Suppressor macrophage treated with lipopolysaccharide for 1 hour (primary cell): ENCODE data around the gene ARFGAP3.

ENCODE experiments used
- DNase-seq, 3 donors: peaks; one replicate each; pipeline ENCODE4 v3.0.0-alpha.2; 2020 to 2022

Gene ARFGAP3

DNA sequence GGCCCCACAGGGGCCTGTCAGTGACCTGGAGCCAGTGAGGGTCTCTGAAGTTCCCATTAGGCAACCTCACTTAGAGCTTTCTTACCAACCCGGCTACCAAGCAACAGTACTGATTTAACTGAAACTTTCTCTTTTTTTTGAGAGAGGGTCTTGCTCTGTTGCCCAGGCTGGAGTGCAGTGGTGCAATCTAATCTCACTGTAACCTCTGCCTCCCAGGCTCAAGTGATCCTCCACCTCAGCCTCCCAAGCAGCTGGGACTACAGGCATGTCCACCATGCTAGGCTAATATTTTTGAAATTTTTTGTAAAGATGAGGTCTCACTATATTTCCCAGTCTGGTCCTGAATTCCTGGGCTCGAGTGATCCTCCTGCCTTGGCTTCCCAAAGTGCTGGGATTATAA, 42.5 kb downstream of the ARFGAP3 start:
- no peak for DNase-seq

DNA sequence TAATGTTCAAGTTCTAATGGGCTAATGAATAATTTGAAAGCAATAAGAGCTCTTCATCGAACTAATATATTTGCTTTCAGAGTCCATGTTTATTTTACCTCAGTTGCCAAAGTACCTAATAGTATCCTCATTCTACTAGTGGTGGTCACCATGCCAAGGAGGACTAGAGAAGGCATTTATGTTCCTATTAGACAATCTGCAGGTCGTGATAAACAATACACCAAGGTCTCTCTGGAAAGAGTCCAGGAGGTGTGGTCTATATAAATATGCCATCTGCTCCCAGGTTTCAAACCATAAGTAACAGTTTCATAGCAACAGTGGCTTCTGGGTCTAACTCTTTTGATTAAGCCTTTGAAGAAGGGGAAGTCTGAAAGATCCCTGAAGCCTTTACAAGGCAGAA, 42.9 kb downstream of the ARFGAP3 start:
- DNase-seq: no peak

DNA sequence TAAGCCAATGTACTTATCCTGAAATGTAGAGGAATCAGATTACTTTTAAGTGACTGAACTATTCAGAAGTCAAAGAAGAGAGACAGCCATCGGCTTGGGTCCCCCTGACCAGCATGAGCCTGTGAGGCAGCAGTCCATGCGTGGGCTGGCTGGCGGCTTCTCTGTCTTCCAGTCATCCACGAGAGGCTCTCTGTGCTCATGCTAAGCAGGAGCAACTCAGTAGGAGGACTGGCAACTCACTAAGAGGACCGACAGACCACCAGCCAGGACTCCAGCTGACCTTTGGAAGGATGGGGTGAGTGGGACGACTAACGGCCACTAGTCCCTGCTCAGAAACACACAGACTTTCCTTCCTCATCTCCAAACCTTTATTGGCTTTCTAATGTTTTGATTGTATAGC, 43.6 kb downstream of the ARFGAP3 start:
- no peak for DNase-seq

DNA sequence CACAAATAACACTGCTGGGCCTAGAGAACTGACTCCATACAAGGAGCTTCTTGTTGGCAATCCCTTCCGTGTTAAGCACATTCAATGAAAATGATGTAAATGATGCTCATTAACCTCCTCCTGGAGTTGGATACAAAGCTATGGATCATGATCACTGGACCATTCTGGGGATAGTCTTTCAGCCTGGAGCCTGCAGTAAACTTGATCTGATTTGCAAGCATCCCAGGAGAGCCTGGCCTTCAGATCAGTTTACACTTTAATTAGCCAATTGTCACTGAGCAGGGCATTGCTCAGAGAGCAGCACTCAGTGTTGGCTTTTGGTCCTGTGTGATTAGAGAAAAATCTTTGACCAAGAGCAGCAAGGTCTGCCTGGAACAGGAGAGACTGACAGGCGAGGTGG, 45.6 kb downstream of the ARFGAP3 start:
- no peak for DNase-seq

DNA sequence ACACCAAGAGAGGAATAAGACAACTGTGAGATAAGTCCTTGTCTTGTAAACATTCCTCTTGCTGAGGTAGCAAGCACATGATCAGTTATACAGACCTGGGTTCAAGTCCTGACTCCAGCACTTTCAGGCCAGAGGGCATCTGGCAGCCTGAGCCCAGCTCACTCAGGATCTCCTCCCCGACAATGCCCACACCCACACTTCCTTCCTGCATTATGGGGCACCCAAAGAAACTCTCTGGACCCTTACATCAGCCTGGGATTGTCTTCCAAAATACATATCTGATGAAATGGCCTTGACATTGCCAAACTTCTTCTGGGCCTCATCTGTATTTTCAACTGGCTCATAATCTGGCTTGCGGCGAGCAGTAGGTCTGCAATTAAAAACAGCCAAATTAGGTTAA, 48.6 kb downstream of the ARFGAP3 start:
- peak; percentile 73 to 77 (median 77) for DNase-seq

DNA sequence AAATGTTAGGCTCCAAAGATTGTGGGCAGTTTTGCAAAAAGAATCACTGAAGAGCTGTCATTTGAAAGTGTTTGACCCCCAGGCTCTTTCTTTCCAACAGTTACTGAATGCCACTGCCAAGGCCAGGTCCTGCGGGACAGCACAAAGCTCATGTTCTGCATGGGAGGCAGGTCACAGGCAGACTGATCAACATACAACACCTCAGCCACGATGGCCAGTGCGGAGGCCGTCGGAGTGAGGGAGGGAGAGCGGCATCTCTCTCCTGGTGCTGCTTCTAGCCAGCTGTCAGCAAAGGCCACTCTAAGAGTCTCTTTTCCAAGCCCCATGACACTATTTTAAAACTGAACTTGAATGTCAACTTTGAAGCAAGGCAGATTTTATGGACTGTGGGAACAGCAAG, 49.9 kb downstream of the ARFGAP3 start:
- DNase-seq: no peak

DNA sequence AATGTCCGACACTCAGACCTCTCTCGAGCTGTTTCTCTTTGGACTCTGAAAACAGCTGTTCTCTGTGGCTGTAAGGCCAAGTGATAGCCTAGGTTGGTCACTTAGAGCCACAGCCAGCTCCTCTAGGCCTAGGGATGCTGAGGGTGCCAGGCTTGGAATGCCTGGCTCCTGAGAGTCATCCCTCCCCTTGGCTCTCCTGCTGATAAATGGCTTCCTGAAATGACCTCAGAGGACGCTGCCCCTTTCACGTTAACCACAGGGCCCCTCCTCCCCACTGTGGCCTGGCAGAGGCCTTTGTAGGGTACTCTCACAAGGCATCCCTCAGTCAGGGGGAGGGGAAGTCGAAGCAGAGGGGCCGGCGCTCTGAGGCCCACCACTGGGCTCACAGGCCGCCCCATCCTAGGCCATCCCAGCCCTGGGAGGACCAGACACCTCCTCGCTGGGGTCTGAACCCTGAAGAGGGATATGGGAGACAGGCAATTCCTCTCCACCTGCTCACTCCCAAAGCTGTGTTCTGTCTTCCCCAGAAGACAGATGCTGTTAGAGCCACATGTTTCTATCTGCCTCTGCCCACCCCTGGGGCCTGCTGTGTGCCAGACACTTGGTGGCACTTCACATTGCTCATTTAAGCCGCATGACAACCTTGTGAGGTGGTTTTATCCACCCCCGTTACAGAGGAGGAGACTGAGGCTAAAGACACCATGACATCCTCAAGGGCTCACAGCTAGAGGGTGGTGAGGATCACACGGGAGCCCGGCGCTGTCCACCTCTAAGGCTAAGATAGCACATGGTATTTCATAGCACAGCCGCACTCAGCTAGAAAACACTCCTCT, 50.9 kb downstream of the ARFGAP3 start:
- no peak for DNase-seq

DNA sequence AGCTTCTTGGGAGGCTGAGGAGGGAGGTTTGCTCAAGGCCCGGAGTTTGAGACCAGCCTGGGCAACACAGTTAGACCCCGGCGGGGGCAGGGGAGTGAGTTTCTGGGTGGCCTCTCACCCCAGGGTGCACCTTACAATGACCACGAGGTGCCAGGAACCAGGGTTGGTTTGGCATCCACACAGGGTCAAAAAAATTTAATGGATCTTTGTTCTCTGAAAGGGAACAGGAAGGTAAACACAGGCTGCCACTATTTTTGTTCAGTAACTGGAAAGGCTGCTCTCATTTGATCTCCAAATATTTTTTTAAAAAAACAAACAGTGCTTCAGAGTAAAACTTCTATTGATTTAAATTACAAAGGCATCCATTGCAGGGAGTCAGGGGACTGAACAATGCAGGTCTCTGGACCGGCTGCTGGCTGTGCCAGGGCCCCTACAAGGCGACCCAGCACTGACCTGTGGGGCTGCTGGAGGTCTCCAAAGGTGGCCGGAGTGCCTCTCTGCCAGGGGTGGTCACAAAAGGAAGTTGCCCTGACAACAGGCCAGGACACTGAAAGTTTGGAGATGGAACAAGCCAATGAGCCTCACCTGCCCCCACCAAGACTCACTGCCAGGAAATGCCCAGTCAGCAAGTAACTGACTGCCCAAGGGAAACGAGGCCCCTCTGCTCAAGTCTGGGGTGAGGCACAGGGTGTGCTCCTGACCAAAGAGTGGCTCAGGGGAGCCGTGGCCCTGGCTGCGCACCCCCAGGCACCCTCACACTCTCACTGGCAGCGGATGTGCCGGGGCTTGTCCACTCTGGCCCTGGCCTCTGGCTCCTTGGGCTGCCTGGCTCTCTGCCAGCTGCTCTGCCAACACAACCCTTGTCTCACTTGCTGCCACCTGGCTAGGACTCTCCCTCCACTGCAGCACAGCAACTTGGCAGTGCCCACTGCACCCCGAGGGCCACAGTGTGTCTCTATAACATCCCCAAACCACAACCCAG, 51.8 kb downstream of the ARFGAP3 start:
- DNase-seq: no peak

DNA sequence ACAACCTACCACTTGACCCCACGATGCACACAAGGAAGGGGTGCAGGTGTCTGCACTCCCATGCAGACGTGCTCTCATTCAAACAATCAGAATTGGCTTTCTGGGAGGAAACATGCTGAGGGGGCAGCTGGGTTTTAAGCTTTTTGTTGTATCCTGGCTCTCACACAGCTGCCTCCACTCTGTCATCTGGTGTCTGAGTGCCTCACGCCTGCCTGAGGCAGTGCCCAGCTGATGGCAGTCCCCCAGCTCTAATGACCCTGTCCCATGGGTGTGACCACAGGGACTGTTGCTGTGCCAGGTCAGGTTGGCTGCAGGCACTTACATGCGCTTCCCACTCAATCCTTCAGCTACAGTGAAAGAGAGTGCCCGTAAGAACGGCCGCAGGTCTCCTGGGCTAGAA, 53.7 kb downstream of the ARFGAP3 start:
- DNase-seq: no peak

DNA sequence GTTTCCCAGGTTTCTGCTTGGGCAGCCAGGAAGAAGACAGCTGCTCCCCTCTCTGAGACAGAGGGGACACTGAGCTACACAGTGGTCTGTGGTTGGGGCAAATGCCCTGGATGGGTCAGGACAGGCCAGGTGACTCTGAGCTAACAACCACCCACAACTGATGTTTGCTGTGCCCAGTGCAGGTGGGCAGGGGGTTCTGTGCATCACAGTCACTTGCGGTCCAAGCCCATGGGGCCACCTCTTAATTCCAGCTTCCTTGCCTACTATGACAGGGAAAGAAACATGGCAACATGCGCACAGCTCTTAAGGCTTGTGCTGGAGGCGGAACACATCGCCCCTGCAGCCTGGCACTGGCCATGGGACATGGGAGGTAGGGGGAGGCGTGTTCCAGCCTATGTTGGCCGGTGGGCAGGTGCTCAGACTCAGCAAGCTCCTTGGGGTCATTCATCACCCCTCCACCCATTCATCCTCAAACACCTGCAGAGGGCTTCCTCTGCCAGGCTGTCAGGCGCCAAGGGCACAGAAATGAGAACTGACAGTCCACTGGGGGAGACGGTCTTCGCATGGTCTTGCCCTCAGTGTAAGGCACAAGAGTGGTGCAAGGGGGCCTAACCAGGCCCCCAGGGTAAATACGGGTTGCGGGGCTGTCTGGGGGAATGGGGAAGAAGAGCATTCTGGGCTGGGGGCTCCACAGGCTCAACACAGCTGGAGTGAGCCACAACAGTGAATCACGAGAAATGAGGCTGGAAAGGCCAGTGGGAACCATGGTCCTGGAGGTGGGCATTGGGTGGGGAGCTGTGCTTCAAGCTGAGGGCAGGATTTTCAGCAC, 55.6 kb downstream of the ARFGAP3 start:
- DNase-seq: no peak

DNA sequence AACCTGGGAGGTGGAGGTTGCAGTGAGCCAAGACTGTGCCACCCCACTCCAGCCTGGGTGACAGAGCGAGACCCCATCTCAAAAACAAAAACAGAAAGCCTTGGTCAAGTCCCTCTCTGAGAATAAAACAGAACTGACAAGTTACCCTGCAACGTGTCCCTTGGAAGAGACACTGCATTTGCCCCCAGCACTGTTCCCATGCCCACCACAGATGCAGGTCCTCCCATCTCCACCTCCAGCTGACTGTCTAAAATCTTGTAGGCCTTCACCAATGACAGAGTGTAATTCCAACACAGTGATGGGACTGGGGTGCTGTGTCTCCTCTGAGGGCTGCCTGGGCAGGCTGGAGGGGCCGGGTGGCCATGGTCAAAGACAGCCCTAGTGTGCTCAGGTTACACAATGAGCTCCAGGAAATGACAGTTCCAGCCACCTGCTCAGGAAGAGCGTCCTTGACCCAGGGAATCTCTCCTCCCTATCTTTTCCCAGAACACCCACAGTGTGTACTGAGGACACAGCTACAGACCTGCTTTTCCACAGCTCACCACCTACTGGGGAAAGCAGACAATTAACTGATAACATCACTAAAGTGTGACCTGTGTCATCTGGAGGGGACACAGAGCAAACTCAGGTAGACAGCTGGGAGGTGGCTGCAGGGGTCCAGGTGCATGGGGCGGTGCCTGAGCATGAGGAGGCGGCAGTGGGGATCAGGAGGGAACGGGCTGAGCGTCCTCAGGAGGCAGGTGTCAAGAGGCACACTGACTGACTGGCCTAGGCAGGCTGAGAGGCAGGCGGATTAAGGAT, 56.4 kb downstream of the ARFGAP3 start:
- DNase-seq: no peak

DNA sequence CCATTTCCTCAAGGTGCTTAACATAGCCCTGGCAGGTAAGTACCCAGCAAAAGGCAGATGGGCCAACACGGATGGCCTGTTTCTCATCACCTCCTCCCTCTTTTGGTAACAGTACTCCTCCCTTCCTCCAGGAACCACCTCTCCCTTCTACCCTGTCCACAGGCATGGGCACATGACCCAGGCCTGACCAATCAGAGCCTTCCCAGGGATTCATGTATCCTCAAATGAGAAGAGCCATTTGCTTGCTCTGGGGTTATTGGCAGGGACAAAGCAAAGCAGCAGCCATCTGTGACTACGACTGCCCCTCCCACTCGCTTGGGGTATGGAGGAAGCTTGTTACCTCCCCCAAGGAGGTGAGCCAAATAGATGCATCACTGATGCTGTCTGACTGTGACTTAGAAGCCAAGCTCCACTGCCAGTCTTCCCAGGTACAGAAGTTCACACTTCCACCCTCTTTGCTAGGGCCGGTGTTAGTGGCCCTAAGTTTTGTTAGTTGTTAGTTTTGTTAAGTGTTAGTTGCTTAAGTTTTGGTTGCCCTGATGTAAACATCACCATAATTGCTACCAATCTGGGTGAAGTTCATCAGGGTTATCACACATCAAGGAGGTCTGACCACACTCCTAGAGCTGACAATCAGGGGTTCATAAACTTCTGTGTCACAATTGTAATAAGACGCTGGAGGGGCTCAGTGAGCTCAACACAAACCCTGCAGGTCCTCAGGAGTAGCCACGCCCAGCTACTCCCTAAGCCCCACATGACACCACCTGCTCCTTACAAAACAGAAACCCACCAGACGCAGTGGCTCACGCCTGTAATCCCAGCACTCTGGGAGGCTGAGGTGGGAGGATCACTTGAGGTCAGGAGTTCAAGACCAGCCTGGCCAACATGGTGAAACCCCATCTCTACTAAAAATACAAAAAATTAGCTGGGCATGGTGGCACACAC, 57.3 kb downstream of the ARFGAP3 start:
- peak in 1 of 3 donors; percentile 20 for DNase-seq

DNA sequence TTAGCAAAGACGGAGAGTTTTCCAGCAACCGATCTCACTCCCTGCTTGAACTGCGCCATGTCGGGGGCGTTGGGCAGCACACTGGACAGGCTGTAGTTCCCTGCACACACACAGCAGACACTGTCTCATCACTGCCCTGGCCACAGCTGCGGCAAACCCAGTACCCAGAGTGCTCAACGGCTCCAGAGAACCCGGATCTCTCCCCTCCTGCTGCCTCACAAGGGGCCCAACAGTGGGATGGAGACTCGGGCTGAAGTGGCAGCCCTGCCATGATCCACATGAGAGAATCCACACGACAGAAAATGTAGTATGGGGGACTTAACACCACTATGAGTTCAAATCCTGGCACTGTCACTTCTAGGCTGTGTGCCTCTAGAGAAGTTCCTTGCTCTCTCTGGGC, 58.0 kb downstream of the ARFGAP3 start:
- no peak for DNase-seq

DNA sequence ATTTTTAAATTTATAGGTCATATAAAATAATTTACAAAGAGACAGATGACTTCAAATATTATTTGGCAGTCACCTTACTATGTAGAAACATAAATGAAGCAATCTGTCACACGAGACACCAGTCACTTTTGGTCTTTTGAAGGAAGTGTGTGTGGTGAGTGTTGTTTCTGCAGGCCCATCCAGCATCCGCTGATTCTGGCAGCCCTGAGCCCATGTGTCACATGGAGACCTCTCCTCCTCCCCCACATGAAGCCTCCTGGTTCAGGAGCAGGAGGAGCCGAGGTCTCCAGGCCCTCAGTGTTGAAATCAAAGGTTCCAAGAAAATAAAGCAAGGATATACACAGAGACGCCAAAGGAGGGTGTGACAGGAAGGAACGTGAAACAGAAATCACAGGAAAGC, 60.1 kb downstream of the ARFGAP3 start:
- DNase-seq: peak; percentile 36 to 50 (median 49)

DNA sequence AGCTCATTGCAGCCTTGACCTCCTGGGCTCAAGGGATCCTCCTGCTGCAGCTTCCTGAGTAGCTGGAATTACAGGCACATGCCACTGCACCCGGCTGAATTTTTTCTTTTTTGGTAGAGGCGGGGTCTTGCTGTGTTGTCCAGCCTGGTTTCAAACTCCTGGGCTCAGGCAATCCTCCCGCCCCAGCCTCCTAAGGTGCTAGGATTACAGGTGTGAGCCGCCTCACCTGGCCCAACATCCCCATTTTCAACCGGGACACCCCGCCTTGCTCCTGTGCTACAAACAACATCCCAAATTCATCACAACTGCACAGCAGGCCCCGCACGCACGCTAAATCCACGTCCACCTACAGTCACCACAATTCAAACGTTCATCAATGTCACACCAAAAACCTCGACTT, 61.0 kb downstream of the ARFGAP3 start:
- no peak for DNase-seq

DNA sequence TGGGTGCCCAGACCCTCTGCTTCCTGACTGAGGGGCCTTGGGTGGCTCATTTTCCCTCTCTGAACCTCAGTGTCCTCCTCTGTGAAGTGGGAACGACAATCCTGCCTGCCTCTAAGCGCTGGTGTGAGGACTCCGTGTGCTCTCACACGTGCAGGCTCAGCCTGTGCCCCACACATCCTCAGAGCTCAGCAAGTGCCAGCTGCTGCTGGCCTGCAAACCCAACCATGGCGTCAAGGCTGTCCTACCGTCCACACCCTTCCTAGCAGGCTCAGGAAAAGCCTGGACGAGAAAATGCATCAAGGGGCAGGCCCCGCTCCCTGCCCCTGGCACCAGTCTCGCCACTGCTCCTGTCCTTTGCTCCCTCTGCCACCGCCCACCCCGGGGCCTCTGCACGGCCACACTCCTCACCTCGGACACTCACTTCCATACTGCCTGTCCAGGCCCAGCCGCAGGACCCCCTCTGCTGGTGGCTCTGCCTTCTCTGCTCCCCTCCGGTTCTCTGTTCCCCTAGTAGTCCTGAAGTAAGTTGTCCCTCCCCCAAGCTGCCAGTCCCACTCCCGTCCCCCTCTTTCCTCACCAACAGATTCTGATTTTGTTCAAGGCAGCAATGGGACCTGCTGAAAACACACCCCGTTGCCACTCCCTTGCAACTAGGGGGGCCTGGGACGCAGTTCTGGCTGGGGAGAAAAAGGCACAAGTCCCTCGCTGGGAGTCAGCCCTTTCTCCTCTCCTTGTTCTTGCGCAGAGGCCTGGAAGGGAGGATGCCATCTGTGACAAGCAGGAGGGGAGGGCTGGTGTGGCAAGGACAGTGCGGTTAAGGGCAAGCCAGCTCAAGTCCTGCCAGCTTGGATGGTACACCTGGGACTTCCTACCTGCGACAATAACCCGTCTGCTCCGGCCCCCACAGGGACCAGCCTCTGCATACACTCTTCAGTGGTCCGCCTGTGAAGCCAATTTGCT, 62.2 kb downstream of the ARFGAP3 start:
- no peak for DNase-seq

DNA sequence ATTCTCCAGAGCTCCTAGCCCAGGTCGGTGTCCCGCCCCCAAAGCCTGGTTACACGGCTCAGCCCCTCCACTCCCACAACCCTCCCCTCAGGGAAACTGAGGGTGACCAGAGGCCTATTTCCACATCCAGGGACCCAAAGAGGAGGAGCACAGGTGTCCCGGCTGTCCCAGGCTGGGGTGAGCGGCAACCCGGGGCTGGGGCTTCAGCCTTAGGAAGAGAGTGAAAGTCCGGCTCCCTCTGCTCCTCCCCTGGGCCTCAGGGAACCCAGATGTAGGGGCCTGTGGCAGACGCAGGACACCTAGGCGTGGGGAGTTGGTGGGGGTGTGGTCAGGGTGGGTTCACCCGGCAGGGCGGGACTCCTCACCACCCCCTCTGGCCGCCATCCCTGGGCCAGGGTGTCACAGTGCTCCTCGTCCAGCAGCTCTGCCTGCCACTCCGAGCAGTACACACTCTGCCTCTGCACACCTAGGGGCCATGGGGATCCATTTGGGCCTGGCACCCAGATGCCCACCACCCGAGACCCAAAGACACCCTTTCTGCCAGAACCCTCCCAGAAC, 63.1 kb downstream of the ARFGAP3 start:
- no peak for DNase-seq

DNA sequence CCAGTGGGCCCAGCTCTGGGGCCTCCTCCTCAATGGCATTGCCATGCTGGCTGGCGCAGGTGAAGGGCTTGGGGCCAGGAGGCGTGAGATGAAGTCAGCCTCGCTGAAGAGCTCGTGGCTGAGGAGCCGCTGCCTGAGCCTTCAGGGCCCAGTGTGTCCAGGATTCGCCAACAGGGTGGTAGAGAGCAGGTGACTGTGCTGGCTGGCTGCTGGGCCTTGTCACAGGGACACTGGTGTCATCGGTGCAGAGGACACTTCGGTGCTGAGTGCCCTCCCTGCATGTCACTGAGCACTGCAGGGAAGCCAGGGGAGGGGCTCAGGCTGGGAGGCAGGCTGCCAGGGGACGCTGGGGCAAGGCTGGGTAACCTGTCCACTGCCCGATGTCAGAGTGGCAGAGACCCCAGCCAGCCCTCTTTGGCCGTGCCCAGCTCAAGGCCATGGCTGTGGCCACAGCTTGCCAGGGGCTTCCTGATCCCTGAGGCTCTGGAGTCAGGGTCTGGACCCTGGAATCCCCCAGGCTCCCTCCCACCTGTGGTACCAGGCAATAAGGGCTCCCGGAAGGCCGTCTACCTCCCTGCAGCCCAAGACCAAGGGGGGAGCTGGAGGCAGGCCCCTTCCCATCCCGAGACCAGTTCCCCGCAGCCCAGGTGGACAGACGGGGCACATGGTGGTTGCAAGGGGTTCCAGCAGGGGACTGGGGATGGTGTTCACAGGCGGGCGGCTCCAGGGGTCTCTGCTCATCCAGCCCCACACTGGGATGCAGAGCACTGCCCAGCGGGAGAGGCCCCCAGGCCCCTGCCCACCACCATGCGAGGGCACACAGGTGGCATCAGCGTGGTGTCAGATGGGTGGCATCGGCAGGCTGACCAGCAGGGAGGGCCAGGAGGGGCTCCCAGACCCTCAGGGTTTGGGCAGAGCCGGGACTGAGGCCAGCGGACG, 63.9 kb downstream of the ARFGAP3 start:
- DNase-seq: no peak
